GM13976 (cell line): ENCODE data around the gene ZNF593.

Source experiments
- DNase-seq: peaks from one replicate; pipeline ENCODE4 v3.0.0; 2012; ENCODE audit warnings: low spot score
- CTCF ChIP-seq: IDR thresholded peaks from 2 replicates; pipeline ENCODE4 v1.5.1; 2012; ENCODE audit warnings: borderline replicate concordance, mild to moderate bottlenecking; ENCODE audit not compliant: insufficient read depth; ENCODE audit errors: extremely low read depth, missing control alignments, control extremely low read depth
- in situ Hi-C: fragments of 300-500 bp; cut with MboI; formaldehyde crosslinking; loops from one replicate; pipeline ENCODE4 v1.12.0; 2022; ENCODE audit warnings: low sequenced_read_pairs, mixed read lengths, inconsistent platforms; ENCODE audit not compliant: unreplicated experiment

The ZNF593 gene

GRCh38 chr1:26215246-26215645, 45.5 kb downstream of the ZNF593 start:
- in situ Hi-C loops: no loop called here
- no peak for DNase-seq
- TF ChIP-seq CTCF: no peak

- in situ Hi-C loops: no loop called here
- TF ChIP-seq CTCF: no peak
Observed at GRCh38 chr1:26218906-26219494, 49.3 kb downstream of the ZNF593 start.

More at GRCh38 chr1:26218906-26219494, 49.3 kb downstream of the ZNF593 start:
- DNase-seq: no peak
